Progenitor cell of endocrine pancreas (in vitro differentiated cells): Measurements from ENCODE around the gene PSMA4. TPM values are rescaled to one million over a fixed set of nuclear protein-coding genes. Genes with fewer than 3 reads are reported as not detected.

Experiments used
- DNase-seq: peaks from one replicate; pipeline ENCODE4 v3.0.0; 2021; ENCODE audit warnings: low spot score; ENCODE audit not compliant: unreplicated experiment
- H3K27ac Mint-ChIP-seq: 2 replicates; pipeline ENCODE4 v1.8.0; 2021; ENCODE audit warnings: mild to moderate bottlenecking, moderate library complexity, mixed read lengths
- H3K27me3 Mint-ChIP-seq: 2 replicates; pipeline ENCODE4 v1.8.0; 2021; ENCODE audit warnings: mixed read lengths
- H3K36me3 Mint-ChIP-seq: 2 replicates; pipeline ENCODE4 v1.8.0; 2022; ENCODE audit warnings: mixed read lengths; ENCODE audit not compliant: insufficient read depth
- H3K4me1 Mint-ChIP-seq: 2 replicates; pipeline ENCODE4 v1.8.0; 2021; ENCODE audit warnings: low read depth, mixed read lengths
- H3K4me3 Mint-ChIP-seq: 2 replicates; pipeline ENCODE4 v1.8.0; 2021; ENCODE audit warnings: low read depth, mild to moderate bottlenecking, moderate library complexity, mixed read lengths
- H3K9me3 Mint-ChIP-seq: 2 replicates; pipeline ENCODE4 v1.8.0; 2021; ENCODE audit warnings: low read depth, mixed read lengths
- total RNA-seq: library from RNA; stranded (reverse); gene quantifications from 2 replicates; pipeline ENCODE4 v1.2.1, GENCODE V29; 2021
- TF ChIP-seq, protein P1 (sequence below): fragments of 200-600 bp; sonication (generic); IDR thresholded peaks from one replicate; pipeline ENCODE4 v1.5.0; 2021; ENCODE audit warnings: antibody characterized with exemption, mild to moderate bottlenecking; ENCODE audit not compliant: unreplicated experiment

Gene PSMA4
- total RNA-seq, 1 donor from 2014 or later = 214 TPM

DNA sequence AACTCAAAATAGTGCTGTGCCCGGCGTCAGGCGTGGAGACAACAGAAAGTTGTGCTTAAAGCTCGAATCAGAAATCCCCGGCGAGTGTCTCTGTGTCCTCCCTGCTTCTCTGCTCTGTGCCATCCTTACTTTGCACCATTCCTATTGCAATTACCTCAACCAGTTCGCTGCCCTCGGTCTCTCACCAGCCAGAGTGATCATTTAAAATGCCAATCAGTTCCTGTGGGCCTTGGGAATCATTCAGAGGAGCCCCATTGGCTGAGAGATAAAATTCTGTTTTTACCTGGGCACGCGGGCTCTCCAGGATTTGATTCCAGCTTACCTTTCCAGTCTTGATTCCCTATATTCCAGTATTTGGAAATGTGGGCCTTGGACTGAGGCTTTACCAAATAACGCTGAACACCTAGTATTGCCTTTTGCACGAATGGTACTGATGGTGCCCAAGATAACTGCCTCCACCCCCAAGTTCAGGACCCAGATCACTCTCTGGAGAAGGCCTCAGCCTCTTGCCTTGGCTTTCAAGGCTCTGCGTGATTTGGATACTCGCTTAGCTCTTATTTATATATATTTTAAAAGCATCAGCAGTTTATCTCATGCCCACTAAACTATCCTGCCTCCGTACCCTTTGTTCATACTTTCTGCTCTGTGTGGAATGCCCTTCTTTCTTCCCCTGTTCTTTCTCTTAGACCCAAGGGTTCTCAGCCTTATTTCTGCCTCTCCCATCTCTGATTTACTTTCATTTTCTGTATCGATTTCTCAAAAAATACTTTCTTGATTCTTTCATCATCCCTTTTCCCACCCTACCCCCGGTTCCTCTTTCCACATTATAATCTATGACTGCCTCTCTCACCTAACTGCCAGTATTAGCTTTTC is 863 bp downstream of the PSMA4 start:
- Mint-ChIP-seq H3K36me3 (peaks cover 5% of the 10 kb centered on the region), H3K27ac (peak overlapping the region; percentile 97), H3K4me1 (peaks cover 15% of the 10 kb centered on the region), H3K27me3 (no peaks in the 10 kb centered on the region), H3K9me3 (no peaks in the 10 kb centered on the region), H3K4me3 (peak overlapping the region; percentile 100)
- TF ChIP-seq, protein P1, sequence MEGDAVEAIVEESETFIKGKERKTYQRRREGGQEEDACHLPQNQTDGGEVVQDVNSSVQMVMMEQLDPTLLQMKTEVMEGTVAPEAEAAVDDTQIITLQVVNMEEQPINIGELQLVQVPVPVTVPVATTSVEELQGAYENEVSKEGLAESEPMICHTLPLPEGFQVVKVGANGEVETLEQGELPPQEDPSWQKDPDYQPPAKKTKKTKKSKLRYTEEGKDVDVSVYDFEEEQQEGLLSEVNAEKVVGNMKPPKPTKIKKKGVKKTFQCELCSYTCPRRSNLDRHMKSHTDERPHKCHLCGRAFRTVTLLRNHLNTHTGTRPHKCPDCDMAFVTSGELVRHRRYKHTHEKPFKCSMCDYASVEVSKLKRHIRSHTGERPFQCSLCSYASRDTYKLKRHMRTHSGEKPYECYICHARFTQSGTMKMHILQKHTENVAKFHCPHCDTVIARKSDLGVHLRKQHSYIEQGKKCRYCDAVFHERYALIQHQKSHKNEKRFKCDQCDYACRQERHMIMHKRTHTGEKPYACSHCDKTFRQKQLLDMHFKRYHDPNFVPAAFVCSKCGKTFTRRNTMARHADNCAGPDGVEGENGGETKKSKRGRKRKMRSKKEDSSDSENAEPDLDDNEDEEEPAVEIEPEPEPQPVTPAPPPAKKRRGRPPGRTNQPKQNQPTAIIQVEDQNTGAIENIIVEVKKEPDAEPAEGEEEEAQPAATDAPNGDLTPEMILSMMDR = no peak
- no peak for DNase-seq

DNA sequence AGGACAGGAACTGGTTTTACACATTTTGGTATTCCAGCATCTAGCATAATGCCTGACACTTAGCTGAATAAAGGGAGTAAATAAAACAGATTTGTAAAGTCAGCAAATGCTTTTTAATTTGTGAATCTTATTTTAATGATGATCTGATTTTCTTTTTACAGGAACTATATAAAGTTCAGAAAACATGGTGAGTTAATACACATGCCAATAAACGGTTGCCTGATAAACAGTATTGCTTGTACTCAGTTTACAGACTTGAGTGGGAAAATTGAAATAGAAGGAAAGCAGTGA is 1.4 kb downstream of the PSMA4 start:
- Mint-ChIP-seq H3K9me3 (no peaks in the 10 kb centered on the region), H3K27me3 (no peaks in the 10 kb centered on the region), H3K4me3 (peak overlapping the region; percentile 100), H3K27ac (peak overlapping the region; percentile 83), H3K36me3 (peaks cover 8% of the 10 kb centered on the region), H3K4me1 (peaks cover 9% of the 10 kb centered on the region)
- TF ChIP-seq, protein P1 = no peak
- DNase-seq = no peak

DNA sequence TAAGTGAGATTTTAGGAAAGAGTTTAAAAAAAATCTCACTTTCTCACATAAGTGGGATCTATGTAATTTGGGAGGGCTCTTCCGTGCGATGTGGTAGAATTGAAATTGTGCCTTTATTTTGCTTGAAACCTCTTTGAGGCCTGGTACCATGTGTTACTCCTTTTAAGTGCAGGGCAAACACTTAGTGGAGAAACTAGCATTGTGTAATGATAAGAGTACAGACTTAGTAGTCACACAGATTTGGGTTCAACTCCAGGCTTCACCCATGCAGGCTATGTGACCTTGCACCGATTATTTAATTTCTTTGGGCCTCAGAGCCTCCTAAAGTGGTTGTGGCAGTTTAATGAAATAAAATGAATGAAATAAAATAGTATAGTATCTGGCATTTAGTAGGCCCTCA is 2.4 kb downstream of the PSMA4 start:
- DNase-seq = no peak
- Mint-ChIP-seq H3K4me1 (peaks cover 9% of the 10 kb centered on the region), H3K9me3 (no peaks in the 10 kb centered on the region), H3K4me3 (peak overlapping the region; percentile 37), H3K27me3 (no peaks in the 10 kb centered on the region), H3K27ac (no peak overlapping the region), H3K36me3 (peaks cover 8% of the 10 kb centered on the region)
- TF ChIP-seq, protein P1 = no peak

DNA sequence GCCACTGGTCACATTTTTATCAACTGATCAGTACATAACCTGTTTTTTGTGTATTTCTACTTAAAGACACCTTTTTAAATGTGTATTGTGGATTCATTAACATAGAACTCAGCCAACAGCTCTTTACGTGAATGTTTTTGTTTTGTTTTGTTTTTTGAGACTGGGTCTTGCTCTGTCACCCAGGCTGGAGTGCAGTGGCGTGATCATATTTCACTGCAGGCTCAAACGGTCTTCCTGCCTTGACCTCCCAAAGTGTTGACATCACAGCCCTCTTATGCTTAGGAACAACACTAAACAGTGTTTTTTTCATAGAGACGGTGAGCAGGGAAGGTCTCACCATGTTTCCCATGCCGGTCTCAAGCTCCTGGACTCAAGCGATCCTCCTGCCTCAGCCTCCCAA is 9.9 kb downstream of the PSMA4 start:
- Mint-ChIP-seq H3K4me3 (no peak overlapping the region), H3K36me3 (peaks cover 12% of the 10 kb centered on the region), H3K27me3 (peaks cover 4% of the 10 kb centered on the region), H3K27ac (no peak overlapping the region), H3K4me1 (no peaks in the 10 kb centered on the region), H3K9me3 (no peaks in the 10 kb centered on the region)
- DNase-seq = no peak
- TF ChIP-seq, protein P1 = no peak

DNA sequence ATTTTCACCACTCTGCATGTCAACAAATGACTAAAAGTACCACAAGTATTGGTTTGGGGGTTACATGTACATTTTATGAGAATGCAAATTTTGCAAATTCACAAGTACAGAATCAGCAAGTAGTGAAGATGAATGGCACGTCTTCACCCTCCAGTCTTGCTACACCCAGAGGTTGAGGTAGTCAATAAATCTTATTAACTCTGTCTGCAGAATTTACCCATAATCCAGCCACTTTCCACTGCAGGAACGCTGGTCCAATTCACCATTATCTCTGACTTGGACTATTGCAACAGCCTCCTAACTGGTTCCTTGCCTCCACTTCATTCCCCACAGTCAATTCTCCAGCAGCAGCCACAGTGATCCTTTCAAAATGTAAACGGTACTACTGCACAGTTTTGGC is 10.6 kb downstream of the PSMA4 start:
- TF ChIP-seq, protein P1 = no peak
- H3K36me3 Mint-ChIP-seq = peaks cover 12% of the 10 kb centered on the region
- no peaks in the 10 kb centered on the region for H3K4me1 Mint-ChIP-seq
- no peak overlapping the region for H3K27ac Mint-ChIP-seq
- H3K9me3 Mint-ChIP-seq = no peaks in the 10 kb centered on the region
- H3K4me3 Mint-ChIP-seq = no peak overlapping the region
- peaks cover 4% of the 10 kb centered on the region for H3K27me3 Mint-ChIP-seq
- DNase-seq = no peak
